ENCODE results near the gene ZEB1. TPM values are rescaled to one million over a fixed set of nuclear protein-coding genes. Genes with fewer than 3 reads are reported as not detected.
A peak's percentile ranks its signal among the peaks of the same experiment; 100 is the strongest.

Gene ZEB1
- 160 and 171 TPM in 2 replicates for total RNA-seq (2013; cell fraction: nucleolus; rRNA removed)
- total RNA-seq (2014; rRNA removed) (19.1 and 30.7 TPM in 2 replicates), total RNA-seq (2014; rRNA removed; fragmentation: Illumina TruSeq; extraction: Trizol) (35.6 and 37.0 TPM in 2 replicates), total RNA-seq (2021) (25.7 and 26.3 TPM in 2 replicates), polyA plus RNA-seq (2011; rRNA removed) (29.7 and 39.7 TPM in 2 replicates), polyA plus RNA-seq (2014; fragmentation: Illumina TruSeq; extraction: Trizol) (28.7 and 36.4 TPM in 2 replicates), polyA plus RNA-seq (2014; fragmentation: Nextera tagmentation; extraction: Ambion mirVana) (10 to 100 TPM; 10.4 to 16.8 TPM), polyA plus RNA-seq (2014; rRNA removed) (13.2 and 15.4 TPM in 2 replicates), polyA plus RNA-seq (2016; fragmentation: Nextera tagmentation; extraction: Ambion mirVana) (10 to 100 TPM; 23.9 to 25.1 TPM), polyA minus RNA-seq (2011; rRNA and poly(A)+ RNA removed) (54.2 and 111 TPM in 2 replicates), Bru-seq, nascent RNA (percentile 95 among the genes with signal in this experiment), BruChase-seq, experiment 1, labeled RNA remaining after a 6-hour chase (percentile 91 among the genes with signal in this experiment), BruChase-seq, experiment 2, labeled RNA remaining after a 2-hour chase (percentile 95 among the genes with signal in this experiment)
- 10.3 TPM for polyA plus RNA-seq (2011; ENCODE audit: low read depth)
- polyA plus RNA-seq (2011; cell fraction: cytosol; rRNA removed): 11.4 and 12.4 TPM in 2 replicates
- polyA plus RNA-seq (2011; cell fraction: nucleus; rRNA removed): 45.9 and 48.9 TPM in 2 replicates
- polyA plus RNA-seq (2012): 10.9 and 15.2 TPM in 2 replicates
- 23.4 and 26.3 TPM in 2 replicates for polyA minus RNA-seq (2011; cell fraction: cytosol; rRNA and poly(A)+ RNA removed)
- polyA minus RNA-seq (2011; cell fraction: nucleus; rRNA and poly(A)+ RNA removed): 87.2 and 150 TPM in 2 replicates
- long read RNA-seq, experiment 1, full-length matches to known transcripts: 8 of 14 reads
- long read RNA-seq, experiment 1, partial matches to known transcripts: 3 of 14 reads
- long read RNA-seq, experiment 1, other reads (novel, unspliced or antisense): 3 of 14 reads
- long read RNA-seq, experiment 2, full-length matches to known transcripts: 33 of 96 reads
- long read RNA-seq, experiment 2, partial matches to known transcripts: 31 of 96 reads
- long read RNA-seq, experiment 2, other reads (novel, unspliced or antisense): 32 of 96 reads

DNA sequence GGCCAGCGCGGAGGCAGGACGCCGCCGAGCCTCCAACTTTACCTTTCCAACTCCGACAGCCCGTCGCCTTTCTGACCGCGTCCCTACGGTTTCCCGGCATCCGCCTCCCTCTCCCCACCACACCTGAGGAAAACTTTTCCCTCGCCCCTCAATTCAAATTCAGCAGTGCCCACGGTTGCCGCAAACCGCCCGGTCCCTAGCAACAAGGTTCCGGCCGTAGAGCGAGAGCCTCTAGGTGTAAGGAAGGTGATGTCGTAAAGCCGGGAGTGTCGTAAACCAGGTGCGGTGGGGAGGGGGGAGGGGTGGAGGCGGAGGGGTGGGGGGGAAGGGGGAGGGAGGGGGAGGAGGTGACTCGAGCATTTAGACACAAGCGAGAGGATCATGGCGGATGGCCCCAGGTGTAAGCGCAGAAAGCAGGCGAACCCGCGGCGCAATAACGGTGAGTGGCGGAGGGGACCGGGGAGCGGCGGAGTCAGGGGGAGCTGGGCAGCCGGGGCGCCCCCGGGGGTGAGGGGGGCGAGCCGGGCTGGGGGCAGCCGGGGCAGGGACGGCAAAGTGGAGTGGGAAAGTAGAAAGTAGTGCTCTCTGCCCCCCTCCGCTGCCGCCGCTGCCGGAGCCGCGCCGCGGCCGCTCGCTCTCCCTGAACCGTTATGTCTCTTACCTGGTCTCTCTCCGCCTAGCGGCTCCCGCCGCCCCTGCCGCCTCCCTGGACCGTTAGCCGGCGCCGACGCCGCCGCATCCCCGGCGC, at the start of gene ZEB1:
ZEB1 (plus strand) TSS at position 363 of the 748 bp plus-strand sequence; CDS start at position 382, 19 bp downstream.
- Histone ChIP-seq H3K27ac (ENCODE audit: control insufficient read depth, insufficient read depth) (peak within 1 kb of the TSS; percentile 100), H3K27me3 (replicated peaks in 1 of 2; ENCODE audit: control insufficient read depth in 2 of 2, insufficient read depth in 2 of 2, low read length in 1 of 2) (no peaks in the 10 kb centered on the region), H3K9ac (ENCODE audit: control insufficient read depth, insufficient read depth, low read length) (peak within 1 kb of the TSS; percentile 100), H3K4me3 (peak within 1 kb of the TSS; percentile 84), H2AFZ (ENCODE audit: control insufficient read depth, low read depth, low read length) (peak within 1 kb of the TSS; percentile 76), H4K20me1 (ENCODE audit: control insufficient read depth, insufficient read depth) (no peaks in the 10 kb centered on the region), H3K36me3 (ENCODE audit: control insufficient read depth in 2 of 2, insufficient read depth in 2 of 2, low read length in 1 of 2) (no peaks in the 10 kb centered on the region), H3K4me2 (ENCODE audit: control insufficient read depth, insufficient read depth) (peak within 1 kb of the TSS; percentile 97), H3K79me2 (ENCODE audit: control insufficient read depth, insufficient read depth, low read length) (peaks cover 72% of the 10 kb centered on the region), H3K4me1 (ENCODE audit: control insufficient read depth, insufficient read depth, low read length) (peaks cover 7% of the 10 kb centered on the region), H3K9me3 (replicated peaks; ENCODE audit: control insufficient read depth, insufficient read depth, low read length) (no peaks in the 10 kb centered on the region)
- FAIRE-seq: peak; percentile 91
- ChIA-PET POLR2A (interaction anchor here (0.6 to 1.8 kb wide), 2 partner anchors 65 to 287 kb away, joined by 6 to 7 read pairs; partner anchors contain the start of gene ZNF438), RAD21 (ENCODE audit: unreplicated experiment) (interaction anchor here (1.0 to 2.3 kb wide), 7 partner anchors 10 to 320 kb away, joined by 3 to 10 read pairs (median 3); partner anchors contain the start of gene ZNF438), SMC1A (ENCODE audit: uncharacterized antibody, unreplicated experiment) (interaction anchor here (0.7 to 0.9 kb wide), 2 partner anchors 214 to 215 kb away, joined by 3 to 4 read pairs; no protein-coding TSS in a partner anchor), CTCF (interaction anchor here (1.2 kb wide), 1 partner anchor 287 kb away, joined by 5 read pairs; the partner anchor contains the start of gene ZNF438)
- no peak for DNase-seq (ENCODE audit: low read depth, low spot score)
- peak; percentile 52 for ATAC-seq
- intact Hi-C loops (cut with micrococcal nuclease; ENCODE audit: unreplicated experiment) (loop anchor here (2.0 to 10.0 kb wide), 6 partner anchors 66 to 582 kb away; no protein-coding TSS in a partner anchor), in situ Hi-C loops (cut with MboI) (no loop called here)
- WGBS (ENCODE audit: insufficient coverage, insufficient replicate concordance, low lambda C conversion rate, missing lambda C conversion rate): 2% methylated on average over 51 of the region's 71 CpGs
- no TSS peak for BruUV-seq (replicated peaks)
- TF ChIP-seq ATF7 (IDR thresholded peaks at IDR 0.05; ENCODE audit: low read depth): no peak
- no peak for TF ChIP-seq ASH2L (IDR thresholded peaks at IDR 0.05; ENCODE audit: borderline replicate concordance, low read depth)
- TF ChIP-seq GABPA (IDR thresholded peaks at IDR 0.05; ENCODE audit: low read depth): no peak
- TF ChIP-seq, protein P1, sequence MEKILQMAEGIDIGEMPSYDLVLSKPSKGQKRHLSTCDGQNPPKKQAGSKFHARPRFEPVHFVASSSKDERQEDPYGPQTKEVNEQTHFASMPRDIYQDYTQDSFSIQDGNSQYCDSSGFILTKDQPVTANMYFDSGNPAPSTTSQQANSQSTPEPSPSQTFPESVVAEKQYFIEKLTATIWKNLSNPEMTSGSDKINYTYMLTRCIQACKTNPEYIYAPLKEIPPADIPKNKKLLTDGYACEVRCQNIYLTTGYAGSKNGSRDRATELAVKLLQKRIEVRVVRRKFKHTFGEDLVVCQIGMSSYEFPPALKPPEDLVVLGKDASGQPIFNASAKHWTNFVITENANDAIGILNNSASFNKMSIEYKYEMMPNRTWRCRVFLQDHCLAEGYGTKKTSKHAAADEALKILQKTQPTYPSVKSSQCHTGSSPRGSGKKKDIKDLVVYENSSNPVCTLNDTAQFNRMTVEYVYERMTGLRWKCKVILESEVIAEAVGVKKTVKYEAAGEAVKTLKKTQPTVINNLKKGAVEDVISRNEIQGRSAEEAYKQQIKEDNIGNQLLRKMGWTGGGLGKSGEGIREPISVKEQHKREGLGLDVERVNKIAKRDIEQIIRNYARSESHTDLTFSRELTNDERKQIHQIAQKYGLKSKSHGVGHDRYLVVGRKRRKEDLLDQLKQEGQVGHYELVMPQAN (conservative IDR thresholded peaks at IDR 0.05): no peak
- TF ChIP-seq MTA2 (IDR thresholded peaks at IDR 0.05; ENCODE audit: low read depth): no peak
- peak; percentile 57 for TF ChIP-seq POLR2AphosphoS5 (IDR thresholded peaks at IDR 0.05; ENCODE audit: low read length)
- no peak for TF ChIP-seq NFIC (IDR thresholded peaks at IDR 0.05; ENCODE audit: low read depth, low read length)
- TF ChIP-seq FOS (IDR thresholded peaks at IDR 0.05; ENCODE audit: borderline replicate concordance, extremely low read depth, insufficient read length): no peak
- TF ChIP-seq RB1 (IDR thresholded peaks at IDR 0.05; ENCODE audit: borderline replicate concordance): no peak
- TF ChIP-seq, protein P2, sequence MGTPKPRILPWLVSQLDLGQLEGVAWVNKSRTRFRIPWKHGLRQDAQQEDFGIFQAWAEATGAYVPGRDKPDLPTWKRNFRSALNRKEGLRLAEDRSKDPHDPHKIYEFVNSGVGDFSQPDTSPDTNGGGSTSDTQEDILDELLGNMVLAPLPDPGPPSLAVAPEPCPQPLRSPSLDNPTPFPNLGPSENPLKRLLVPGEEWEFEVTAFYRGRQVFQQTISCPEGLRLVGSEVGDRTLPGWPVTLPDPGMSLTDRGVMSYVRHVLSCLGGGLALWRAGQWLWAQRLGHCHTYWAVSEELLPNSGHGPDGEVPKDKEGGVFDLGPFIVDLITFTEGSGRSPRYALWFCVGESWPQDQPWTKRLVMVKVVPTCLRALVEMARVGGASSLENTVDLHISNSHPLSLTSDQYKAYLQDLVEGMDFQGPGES (IDR thresholded peaks at IDR 0.05): no peak
- no peak for TF ChIP-seq ZZZ3 (IDR thresholded peaks at IDR 0.05; ENCODE audit: control insufficient read depth, insufficient read length, low read depth)
- peak; percentile 78 for TF ChIP-seq POLR2A (IDR thresholded peaks at IDR 0.05; ENCODE audit: low read depth, low read length)
- peak; percentile 35; the same call in 1 of the 2 replicates for TF ChIP-seq TCF12 (IDR thresholded peaks at IDR 0.05; ENCODE audit: low read depth, low read length)
- TF ChIP-seq, protein P3, sequence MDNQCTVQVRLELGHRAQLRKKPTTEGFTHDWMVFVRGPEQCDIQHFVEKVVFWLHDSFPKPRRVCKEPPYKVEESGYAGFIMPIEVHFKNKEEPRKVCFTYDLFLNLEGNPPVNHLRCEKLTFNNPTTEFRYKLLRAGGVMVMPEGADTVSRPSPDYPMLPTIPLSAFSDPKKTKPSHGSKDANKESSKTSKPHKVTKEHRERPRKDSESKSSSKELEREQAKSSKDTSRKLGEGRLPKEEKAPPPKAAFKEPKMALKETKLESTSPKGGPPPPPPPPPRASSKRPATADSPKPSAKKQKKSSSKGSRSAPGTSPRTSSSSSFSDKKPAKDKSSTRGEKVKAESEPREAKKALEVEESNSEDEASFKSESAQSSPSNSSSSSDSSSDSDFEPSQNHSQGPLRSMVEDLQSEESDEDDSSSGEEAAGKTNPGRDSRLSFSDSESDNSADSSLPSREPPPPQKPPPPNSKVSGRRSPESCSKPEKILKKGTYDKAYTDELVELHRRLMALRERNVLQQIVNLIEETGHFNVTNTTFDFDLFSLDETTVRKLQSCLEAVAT (IDR thresholded peaks at IDR 0.05): peak; percentile 76; the same call in 1 of the 2 replicates
- TF ChIP-seq POU2F2 (IDR thresholded peaks at IDR 0.05; ENCODE audit: borderline replicate concordance, low read depth, low read length): peak; percentile 55; the same call in 1 of the 3 replicates
